H9 (cell line): Measurements from ENCODE around the gene ERF. TPM values are rescaled to one million over a fixed set of nuclear protein-coding genes. Genes with fewer than 3 reads are reported as not detected.

Experiments
- DNase-seq: peaks from one replicate; pipeline ENCODE4 v3.0.0-alpha.2; 2017
- H2AFZ ChIP-seq: one replicate; pipeline ENCODE4 v1.6.1; 2013; ENCODE audit warnings: mild to moderate bottlenecking, low read length, control low read depth, moderate library complexity
- H2AK5ac ChIP-seq: 2 replicates; pipeline ENCODE4 v1.6.1; 2013; ENCODE audit warnings: low read length, control low read depth, mixed read lengths; ENCODE audit not compliant: insufficient read length
- H2BK120ac ChIP-seq: one replicate; pipeline ENCODE4 v1.6.1; 2013; ENCODE audit warnings: low read depth, mild to moderate bottlenecking, low read length, control low read depth, inconsistent platforms; ENCODE audit not compliant: poor library complexity, severe bottlenecking
- H2BK12ac ChIP-seq: 2 replicates; pipeline ENCODE4 v1.6.1; 2013; ENCODE audit warnings: low read length, control low read depth, mixed read lengths, low read depth; ENCODE audit not compliant: insufficient read length
- H2BK15ac ChIP-seq: 2 replicates; pipeline ENCODE4 v1.6.1; 2013; ENCODE audit warnings: low read depth, low read length, control low read depth
- H2BK20ac ChIP-seq: one replicate; pipeline ENCODE4 v1.6.1; 2013; ENCODE audit warnings: low read depth, mild to moderate bottlenecking, low read length, control low read depth, inconsistent platforms; ENCODE audit not compliant: poor library complexity, severe bottlenecking
- H2BK5ac ChIP-seq: 2 replicates; pipeline ENCODE4 v1.6.1; 2013; ENCODE audit warnings: low read length, control low read depth, mixed read lengths; ENCODE audit not compliant: insufficient read length
- H3K14ac ChIP-seq: 2 replicates; pipeline ENCODE4 v1.6.1; 2013; ENCODE audit warnings: low read length, control low read depth; ENCODE audit not compliant: insufficient read depth
- H3K18ac ChIP-seq: 2 replicates; pipeline ENCODE4 v1.6.1; 2013; ENCODE audit warnings: low read depth, mild to moderate bottlenecking, mixed read lengths, low read length, control low read depth; ENCODE audit not compliant: insufficient read length
- H3K23ac ChIP-seq: 2 replicates; pipeline ENCODE4 v1.6.1; 2013; ENCODE audit warnings: low read length, control low read depth, mixed read lengths, low read depth; ENCODE audit not compliant: insufficient read length
- H3K23me2 ChIP-seq: 2 replicates; pipeline ENCODE4 v1.6.1; 2013; ENCODE audit warnings: low read depth, mild to moderate bottlenecking, mixed read lengths, low read length, control low read depth; ENCODE audit not compliant: insufficient read length, poor library complexity, severe bottlenecking
- H3K27ac ChIP-seq: 2 replicates; pipeline ENCODE4 v1.5.1; 2013; ENCODE audit warnings: low read length, control low read depth, mixed read lengths, low read depth; ENCODE audit not compliant: insufficient read length
- H3K27me3 ChIP-seq: 2 replicates; pipeline ENCODE4 v1.6.1; 2013; ENCODE audit warnings: low read length, control low read depth, inconsistent platforms; ENCODE audit not compliant: insufficient read depth
- H3K4ac ChIP-seq: 2 replicates; pipeline ENCODE4 v1.6.1; 2013; ENCODE audit warnings: low read depth, mild to moderate bottlenecking, control low read depth, inconsistent platforms, low read length, moderate library complexity
- H3K4me1 ChIP-seq: 2 replicates; pipeline ENCODE4 v1.6.1; 2013; ENCODE audit warnings: low read length, control low read depth, inconsistent platforms; ENCODE audit not compliant: insufficient read depth
- H3K4me2 ChIP-seq: 2 replicates; pipeline ENCODE4 v1.6.1; 2013; ENCODE audit warnings: low read length, control low read depth, mixed read lengths; ENCODE audit not compliant: insufficient read length, insufficient read depth
- H3K56ac ChIP-seq: 2 replicates; pipeline ENCODE4 v1.6.1; 2013; ENCODE audit warnings: low read depth, mild to moderate bottlenecking, mixed read lengths, low read length, control low read depth; ENCODE audit not compliant: insufficient read length
- H3K79me1 ChIP-seq: 2 replicates; pipeline ENCODE4 v1.6.1; 2013; ENCODE audit warnings: low read depth, mild to moderate bottlenecking, moderate library complexity, low read length, control low read depth, inconsistent platforms; ENCODE audit not compliant: insufficient read depth, poor library complexity, severe bottlenecking
- H3K79me2 ChIP-seq: 2 replicates; pipeline ENCODE4 v1.6.1; 2013; ENCODE audit warnings: low read length, control low read depth, inconsistent platforms; ENCODE audit not compliant: insufficient read depth
- H3K9ac ChIP-seq: 2 replicates; pipeline ENCODE4 v1.6.1; 2013; ENCODE audit warnings: low read length, control low read depth, mixed read lengths; ENCODE audit not compliant: insufficient read length; ENCODE audit errors: extremely low read depth
- H3K9me3 ChIP-seq: one replicate; pipeline ENCODE4 v1.6.1; 2013; ENCODE audit warnings: low read depth, low read length, inconsistent platforms; ENCODE audit not compliant: control insufficient read depth
- H3T11ph ChIP-seq: one replicate; pipeline ENCODE4 v1.6.1; 2013; ENCODE audit warnings: mild to moderate bottlenecking, low read length, control low read depth, inconsistent platforms
- H4K20me1 ChIP-seq: one replicate; pipeline ENCODE4 v1.6.1; 2013; ENCODE audit not compliant: control insufficient read depth, insufficient read length, insufficient read depth
- H4K5ac ChIP-seq: 2 replicates; pipeline ENCODE4 v1.6.1; 2013; ENCODE audit warnings: low read depth, mild to moderate bottlenecking, mixed read lengths, low read length, control low read depth; ENCODE audit not compliant: insufficient read length
- H4K8ac ChIP-seq: replicated peaks from 2 replicates; pipeline ENCODE4 v1.6.1; 2013; ENCODE audit warnings: low read length, control low read depth, mixed read lengths, low read depth; ENCODE audit not compliant: insufficient read length
- H4K91ac ChIP-seq: 2 replicates; pipeline ENCODE4 v1.6.1; 2013; ENCODE audit warnings: low read depth, mild to moderate bottlenecking, moderate library complexity, mixed read lengths, low read length, control low read depth; ENCODE audit not compliant: insufficient read length
- H3K27ac Mint-ChIP-seq, 3 experiments: 2 replicates in 2 of 3; 3 replicates in 1 of 3; pipeline ENCODE4 v1.8.0; 2020 to 2021; ENCODE audit warnings: mixed read lengths in 3 of 3, mild to moderate bottlenecking in 1 of 3, moderate library complexity in 1 of 3
- H3K27me3 Mint-ChIP-seq: 2 replicates; pipeline ENCODE4 v1.8.0; 2021; ENCODE audit warnings: low read depth, mild to moderate bottlenecking, moderate library complexity, mixed read lengths
- H3K36me3 Mint-ChIP-seq, 3 experiments: 2 replicates in 2 of 3; 3 replicates in 1 of 3; pipeline ENCODE4 v1.8.0; 2020 to 2021; ENCODE audit warnings: low read depth in 3 of 3, mixed read lengths in 3 of 3; ENCODE audit not compliant: insufficient read depth in 1 of 3
- H3K4me1 Mint-ChIP-seq, 2 experiments: 2 replicates each; pipeline ENCODE4 v1.8.0; 2020; ENCODE audit warnings: mixed read lengths in 2 of 2
- H3K4me3 Mint-ChIP-seq, 2 experiments: 2 replicates in 1 of 2; 3 replicates in 1 of 2; pipeline ENCODE4 v1.8.0; 2020 to 2021; ENCODE audit warnings: mild to moderate bottlenecking in 2 of 2, mixed read lengths in 2 of 2, moderate library complexity in 1 of 2
- H3K9me3 Mint-ChIP-seq, 2 experiments: 2 replicates in 1 of 2; 3 replicates in 1 of 2; pipeline ENCODE4 v1.8.0; 2020; ENCODE audit warnings: mild to moderate bottlenecking in 2 of 2, mixed read lengths in 2 of 2, moderate library complexity in 1 of 2
- WGBS: extraction: QIAGEN DNeasy Blood & Tissue Kit; methylation state at CpG from one replicate; pipeline ENCODE4 v1.1.7; 2013; ENCODE audit warnings: missing lambda C conversion rate, low lambda C conversion rate, mixed read lengths; ENCODE audit not compliant: insufficient read length; ENCODE audit errors: extremely low coverage; 5-methylcytosine and 5-hydroxymethylcytosine counted together
- total RNA-seq: library from RNA; stranded (reverse); gene quantifications from 2 replicates; pipeline ENCODE4 v1.2.1, GENCODE V29; 2021
- TF ChIP-seq, protein P1 (sequence below): fragments of 200-600 bp; sonication (generic); conservative IDR thresholded peaks from 3 replicates; pipeline ENCODE4 v1.8.0; 2021; ENCODE audit warnings: antibody characterized with exemption, mild to moderate bottlenecking

Gene ERF
- total RNA-seq, 1 experiment from 2014 or later, result 126 TPM

DNA sequence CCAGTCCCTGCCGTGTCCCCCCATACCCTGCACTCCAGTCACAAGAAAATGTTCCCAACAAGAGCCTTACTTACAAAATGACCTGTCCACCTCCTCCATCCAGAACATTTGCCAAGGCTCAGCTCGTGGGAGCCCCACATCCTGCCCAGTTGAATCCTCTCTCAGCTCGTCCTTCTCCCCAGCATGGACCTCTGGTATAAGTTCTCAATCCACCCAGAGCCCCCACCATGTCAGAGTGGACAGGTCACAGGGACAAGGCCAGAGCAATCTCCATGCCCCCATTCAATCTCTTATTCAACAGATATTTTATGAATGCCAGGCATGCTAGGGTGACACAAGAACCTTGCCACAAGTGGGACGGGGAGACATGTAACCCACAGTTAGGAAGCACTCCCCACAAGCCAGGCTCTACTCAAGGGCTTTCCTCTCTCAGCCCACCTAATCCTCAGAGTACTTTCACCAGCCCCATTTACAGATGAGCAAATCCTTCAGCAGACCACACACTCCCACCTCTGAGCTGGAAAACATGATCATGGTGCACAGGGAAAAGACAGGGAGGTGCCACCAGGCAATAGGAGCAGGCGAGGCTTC is 52.5 kb downstream of the ERF start:
- Histone ChIP-seq H3K4ac (no peak overlapping the region), H3K18ac (no peak overlapping the region), H2BK12ac (no peak overlapping the region), H3K4me1 (no peaks in the 10 kb centered on the region; the same call in 1 of the 2 replicates), H4K8ac (no peak overlapping the region), H3K56ac (no peak overlapping the region), H2BK5ac (no peak overlapping the region), H2BK15ac (no peak overlapping the region), H2AK5ac (no peak overlapping the region), H3K79me1 (peaks cover 4% of the 10 kb centered on the region), H3K9ac (no peak overlapping the region), H3K79me2 (peaks cover 6% of the 10 kb centered on the region; the same call in 1 of the 2 replicates), H3K9me3 (no peaks in the 10 kb centered on the region), H2BK20ac (no peak overlapping the region), H2AFZ (no peak overlapping the region), H4K91ac (no peak overlapping the region), H3K14ac (no peak overlapping the region), H3T11ph (no peak overlapping the region), H3K4me2 (no peak overlapping the region), H4K20me1 (no peaks in the 10 kb centered on the region), H4K5ac (no peak overlapping the region), H3K27ac (no peak overlapping the region), H3K23me2 (peaks cover 2% of the 10 kb centered on the region), H2BK120ac (no peak overlapping the region), H3K23ac (no peak overlapping the region), H3K27me3 (no peaks in the 10 kb centered on the region)
- H3K4me3 Mint-ChIP-seq, result no peak overlapping the region
- no CpG with 5 or more reads among the region's 5 CpGs for WGBS
- TF ChIP-seq, protein P1, sequence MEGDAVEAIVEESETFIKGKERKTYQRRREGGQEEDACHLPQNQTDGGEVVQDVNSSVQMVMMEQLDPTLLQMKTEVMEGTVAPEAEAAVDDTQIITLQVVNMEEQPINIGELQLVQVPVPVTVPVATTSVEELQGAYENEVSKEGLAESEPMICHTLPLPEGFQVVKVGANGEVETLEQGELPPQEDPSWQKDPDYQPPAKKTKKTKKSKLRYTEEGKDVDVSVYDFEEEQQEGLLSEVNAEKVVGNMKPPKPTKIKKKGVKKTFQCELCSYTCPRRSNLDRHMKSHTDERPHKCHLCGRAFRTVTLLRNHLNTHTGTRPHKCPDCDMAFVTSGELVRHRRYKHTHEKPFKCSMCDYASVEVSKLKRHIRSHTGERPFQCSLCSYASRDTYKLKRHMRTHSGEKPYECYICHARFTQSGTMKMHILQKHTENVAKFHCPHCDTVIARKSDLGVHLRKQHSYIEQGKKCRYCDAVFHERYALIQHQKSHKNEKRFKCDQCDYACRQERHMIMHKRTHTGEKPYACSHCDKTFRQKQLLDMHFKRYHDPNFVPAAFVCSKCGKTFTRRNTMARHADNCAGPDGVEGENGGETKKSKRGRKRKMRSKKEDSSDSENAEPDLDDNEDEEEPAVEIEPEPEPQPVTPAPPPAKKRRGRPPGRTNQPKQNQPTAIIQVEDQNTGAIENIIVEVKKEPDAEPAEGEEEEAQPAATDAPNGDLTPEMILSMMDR, result no peak
- no peak for DNase-seq
- H3K36me3 Mint-ChIP-seq, result peaks cover 48 to 92% (median 87%) of the 10 kb centered on the region in 3 experiments
- no peaks in the 10 kb centered on the region for H3K27me3 Mint-ChIP-seq
- H3K4me1 Mint-ChIP-seq, result peaks cover 39 to 58% of the 10 kb centered on the region in 2 experiments
- no peaks in the 10 kb centered on the region for H3K9me3 Mint-ChIP-seq
- peak overlapping the region; percentile 45 to 59 (median 55); a peak in 5 of 7 replicates for H3K27ac Mint-ChIP-seq
